Sigmoid colon (tissue), 4 donors: Measurements from ENCODE around the gene PDGFRB.

Source experiments
- POLR2A ChIP-seq, 2 donors: fragments of 450-650 bp; IDR thresholded peaks; one replicate each; pipeline ENCODE4 v1.6.1; 2016; ENCODE audit warnings: antibody characterized with exemption in 2 of 2, mild to moderate bottlenecking in 2 of 2, moderate library complexity in 2 of 2
- POLR2AphosphoS5 ChIP-seq, 4 donors: sonication (generic); formaldehyde crosslinking; IDR thresholded peaks; one replicate each; pipeline ENCODE4 v1.6.1; 2017; ENCODE audit warnings: antibody characterized with exemption in 4 of 4
- TF ChIP-seq, protein P1 (sequence below), 4 experiments: fragments of 450-650 bp in 3 of 4; fragments of 200-600 bp in 1 of 4; IDR thresholded peaks; one replicate each; pipeline ENCODE4 v1.5.1; 2016 to 2019; ENCODE audit warnings: antibody characterized with exemption in 4 of 4, mild to moderate bottlenecking in 3 of 4, moderate library complexity in 2 of 4

DNA sequence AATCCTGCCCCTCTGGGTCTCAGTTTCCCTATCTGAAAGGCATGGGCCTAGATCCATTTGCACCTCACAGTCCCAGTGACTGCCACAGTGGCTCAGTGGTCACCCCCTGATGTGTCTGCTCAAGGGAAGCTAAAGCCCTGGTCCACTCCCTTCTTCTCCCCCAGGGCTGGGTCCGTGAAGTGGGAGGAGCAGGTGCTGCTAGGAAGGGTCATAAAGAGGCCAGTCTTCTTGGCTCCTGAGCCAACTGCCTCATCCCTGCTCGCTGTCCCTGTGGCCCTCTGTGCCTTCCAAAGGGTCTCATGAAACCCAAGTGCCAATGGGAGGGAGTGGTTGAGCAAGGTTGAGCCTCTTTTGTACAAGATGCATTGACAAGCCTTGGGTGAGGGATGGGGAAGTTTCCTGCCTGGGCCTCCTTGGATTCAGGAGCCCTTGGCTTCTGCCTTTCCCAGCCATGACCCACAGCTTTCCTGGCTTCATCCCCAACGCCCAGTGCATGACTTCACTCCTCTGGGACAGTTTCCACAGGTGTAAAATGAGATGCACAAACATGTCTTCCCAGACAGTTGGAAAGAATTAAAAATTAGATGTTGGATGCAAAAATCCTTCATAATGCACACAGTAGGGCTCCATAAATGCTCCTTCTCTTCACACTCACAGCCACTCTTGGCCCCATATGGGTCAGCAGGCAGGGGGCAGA, 32.6 kb upstream of the PDGFRB start:
- TF ChIP-seq, protein P1, sequence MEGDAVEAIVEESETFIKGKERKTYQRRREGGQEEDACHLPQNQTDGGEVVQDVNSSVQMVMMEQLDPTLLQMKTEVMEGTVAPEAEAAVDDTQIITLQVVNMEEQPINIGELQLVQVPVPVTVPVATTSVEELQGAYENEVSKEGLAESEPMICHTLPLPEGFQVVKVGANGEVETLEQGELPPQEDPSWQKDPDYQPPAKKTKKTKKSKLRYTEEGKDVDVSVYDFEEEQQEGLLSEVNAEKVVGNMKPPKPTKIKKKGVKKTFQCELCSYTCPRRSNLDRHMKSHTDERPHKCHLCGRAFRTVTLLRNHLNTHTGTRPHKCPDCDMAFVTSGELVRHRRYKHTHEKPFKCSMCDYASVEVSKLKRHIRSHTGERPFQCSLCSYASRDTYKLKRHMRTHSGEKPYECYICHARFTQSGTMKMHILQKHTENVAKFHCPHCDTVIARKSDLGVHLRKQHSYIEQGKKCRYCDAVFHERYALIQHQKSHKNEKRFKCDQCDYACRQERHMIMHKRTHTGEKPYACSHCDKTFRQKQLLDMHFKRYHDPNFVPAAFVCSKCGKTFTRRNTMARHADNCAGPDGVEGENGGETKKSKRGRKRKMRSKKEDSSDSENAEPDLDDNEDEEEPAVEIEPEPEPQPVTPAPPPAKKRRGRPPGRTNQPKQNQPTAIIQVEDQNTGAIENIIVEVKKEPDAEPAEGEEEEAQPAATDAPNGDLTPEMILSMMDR (IDR thresholded peaks at IDR 0.05), result no peak
- TF ChIP-seq POLR2AphosphoS5 (IDR thresholded peaks at IDR 0.05) (no peak), POLR2A (IDR thresholded peaks at IDR 0.05) (no peak)
